Measurements from ENCODE around the gene LRRC27.

DNA sequence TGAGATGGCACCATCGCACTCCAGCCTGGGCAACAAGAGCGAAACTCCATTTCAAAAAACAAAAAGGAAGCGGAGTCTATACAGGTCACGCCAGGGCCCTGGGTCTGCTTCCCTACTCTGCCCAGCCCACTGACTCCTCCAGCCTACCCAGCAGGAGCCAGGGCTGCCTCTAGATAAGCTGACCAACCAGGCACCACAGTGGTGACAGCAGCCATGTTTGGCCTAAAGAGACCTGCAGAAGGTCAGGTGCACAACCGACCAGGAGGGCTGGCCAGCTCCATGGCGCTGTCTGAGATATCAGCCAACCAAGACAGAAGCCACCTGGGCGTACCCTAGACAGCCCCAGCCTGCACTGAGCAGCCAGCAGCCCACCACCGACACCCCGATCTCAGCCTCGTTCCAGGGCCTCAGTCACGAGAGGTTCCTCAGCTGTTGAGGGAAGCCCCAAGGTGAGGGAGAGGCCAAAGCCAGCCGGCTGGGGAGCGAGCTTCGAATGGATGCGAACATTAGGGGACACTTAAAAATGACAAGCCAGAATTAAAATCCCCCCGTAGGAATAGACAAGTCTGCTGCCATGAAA is 40.6 kb downstream of the LRRC27 start:
- TF ChIP-seq EP300 (IDR thresholded peaks at IDR 0.05) (no peak), CTCF (IDR thresholded peaks at IDR 0.05) (no peak), POLR2A (IDR thresholded peaks at IDR 0.05) (no peak)
